WTC11 (cell line): ENCODE data around the gene WDR1. TPM values are rescaled to one million over a fixed set of nuclear protein-coding genes. Genes with fewer than 3 reads are reported as not detected.

Experiments used
- ATAC-seq: fragments of 200-7000 bp; cut with Tn5 transposase; 2 replicates; pipeline ENCODE4 v1.10.0; 2021; ENCODE audit warnings: mild to moderate bottlenecking, moderate library complexity
- CTCF ChIA-PET: fragments of 300-600 bp; sonication (Branson Sonifier 250); formaldehyde crosslinking; loops from one replicate; lab custom pipeline; 2021; ENCODE audit warnings: antibody characterized with exemption; lab: Charles Lee
- POLR2A ChIA-PET: fragments of 350-600 bp; sonication (Branson Sonifier 250); formaldehyde crosslinking; loops from one replicate; lab custom pipeline; 2021; ENCODE audit warnings: antibody characterized with exemption; lab: Charles Lee
- DNase-seq: peaks from one replicate; pipeline ENCODE4 v3.0.0; 2021; ENCODE audit warnings: low spot score
- H3K27ac Mint-ChIP-seq: 2 replicates; pipeline ENCODE4 v1.8.0; 2021; ENCODE audit warnings: mixed read lengths
- H3K27me3 Mint-ChIP-seq: 2 replicates; pipeline ENCODE4 v1.8.0; 2021; ENCODE audit warnings: low read depth, mild to moderate bottlenecking, moderate library complexity, mixed read lengths
- H3K36me3 Mint-ChIP-seq: 2 replicates; pipeline ENCODE4 v1.8.0; 2021; ENCODE audit warnings: mixed read lengths
- H3K4me1 Mint-ChIP-seq: 2 replicates; pipeline ENCODE4 v1.8.0; 2022; ENCODE audit warnings: mixed read lengths
- H3K4me3 Mint-ChIP-seq: 2 replicates; pipeline ENCODE4 v1.8.0; 2021; ENCODE audit warnings: mild to moderate bottlenecking, moderate library complexity, mixed read lengths
- H3K9me3 Mint-ChIP-seq: 2 replicates; pipeline ENCODE4 v1.8.0; 2021; ENCODE audit warnings: mixed read lengths
- ARID4B ChIP-seq: sonication (generic); formaldehyde crosslinking; IDR thresholded peaks from 2 replicates; pipeline ENCODE4 v1.8.0; 2023; ENCODE audit warnings: missing genetic modification reagents, mild to moderate bottlenecking, borderline replicate concordance
- ATF3 ChIP-seq: sonication (generic); formaldehyde crosslinking; conservative IDR thresholded peaks from 2 replicates; pipeline ENCODE4 v1.8.1; 2022; ENCODE audit warnings: mild to moderate bottlenecking, missing genetic modification reagents
- ATF6 ChIP-seq: sonication (generic); formaldehyde crosslinking; IDR thresholded peaks from 2 replicates; pipeline ENCODE4 v1.8.1; 2023; ENCODE audit warnings: mild to moderate bottlenecking, missing genetic modification reagents
- ERG ChIP-seq: fragments of 250-450 bp; sonication (Bioruptor Pico); IDR thresholded peaks from 2 replicates; pipeline ENCODE4 v1.8.0; 2021; ENCODE audit warnings: mild to moderate bottlenecking
- FOXP1 ChIP-seq: sonication (generic); formaldehyde crosslinking; IDR thresholded peaks from 2 replicates; pipeline ENCODE4 v1.8.0; 2022; ENCODE audit warnings: missing genetic modification reagents, mild to moderate bottlenecking, moderate library complexity, borderline replicate concordance
- GABPB1 ChIP-seq: sonication (generic); formaldehyde crosslinking; IDR thresholded peaks from 2 replicates; pipeline ENCODE4 v1.8.1; 2023; ENCODE audit warnings: mild to moderate bottlenecking, missing genetic modification reagents
- IRF2 ChIP-seq: sonication (generic); formaldehyde crosslinking; IDR thresholded peaks from 2 replicates; pipeline ENCODE4 v1.8.0; 2022; ENCODE audit warnings: low read depth, missing genetic modification reagents, borderline replicate concordance
- MLX ChIP-seq: sonication (generic); formaldehyde crosslinking; IDR thresholded peaks from 2 replicates; pipeline ENCODE4 v1.8.1; 2023; ENCODE audit warnings: mild to moderate bottlenecking, missing genetic modification reagents, moderate library complexity
- MYBL2 ChIP-seq: sonication (generic); formaldehyde crosslinking; IDR thresholded peaks from 2 replicates; pipeline ENCODE4 v1.8.1; 2023; ENCODE audit warnings: mild to moderate bottlenecking, moderate library complexity, missing genetic modification reagents
- PRDM15 ChIP-seq: sonication (generic); formaldehyde crosslinking; IDR thresholded peaks from 2 replicates; pipeline ENCODE4 v1.8.0; 2022; ENCODE audit warnings: missing genetic modification reagents
- PRRX2 ChIP-seq: fragments of 250-450 bp; sonication (Bioruptor Pico); IDR thresholded peaks from 2 replicates; pipeline ENCODE4 v1.8.0; 2021; ENCODE audit warnings: mild to moderate bottlenecking
- RORB ChIP-seq: fragments of 250-450 bp; sonication (Bioruptor Pico); IDR thresholded peaks from 2 replicates; pipeline ENCODE4 v1.9.0; 2021; ENCODE audit warnings: mild to moderate bottlenecking
- SMAD4 ChIP-seq: sonication (generic); formaldehyde crosslinking; IDR thresholded peaks from 2 replicates; pipeline ENCODE4 v1.8.0; 2022; ENCODE audit warnings: mild to moderate bottlenecking, missing genetic modification reagents
- TEAD4 ChIP-seq: sonication (generic); formaldehyde crosslinking; IDR thresholded peaks from 2 replicates; pipeline ENCODE4 v1.8.0; 2022; ENCODE audit warnings: mild to moderate bottlenecking, missing genetic modification reagents
- ZNF512 ChIP-seq: sonication (generic); formaldehyde crosslinking; IDR thresholded peaks from 2 replicates; pipeline ENCODE4 v1.8.1; 2022; ENCODE audit warnings: missing genetic modification reagents, borderline replicate concordance
- ZSCAN18 ChIP-seq: fragments of 250-450 bp; sonication (Bioruptor Pico); IDR thresholded peaks from 2 replicates; pipeline ENCODE4 v2.1.2; 2022; ENCODE audit warnings: mild to moderate bottlenecking, moderate library complexity
- total RNA-seq: library from RNA; stranded (reverse); gene quantifications from 3 replicates; pipeline ENCODE4 v1.2.3, GENCODE V29; 2021

The WDR1 gene
- total RNA-seq, 1 experiment from 2014 or later = 288 TPM

- CTCF ChIA-PET = interaction anchor here (1.9 kb wide), 1 partner anchor 62 kb away, joined by 5 read pairs; no protein-coding TSS in a partner anchor
- no peak overlapping the region for H3K27ac Mint-ChIP-seq
- ATAC-seq (no peak), DNase-seq (no peak)
- TF ChIP-seq ATF3 (CRISPR knock-in tag) (no peak), IRF2 (no peak), SMAD4 (CRISPR knock-in tag) (no peak), ARID4B (CRISPR knock-in tag) (no peak), MLX (CRISPR knock-in tag) (no peak)
- TF ChIP-seq, all 79 proteins: peak for 0
- H3K36me3 Mint-ChIP-seq = peaks cover 80% of the 10 kb centered on the region
- POLR2A ChIA-PET = interaction anchor here (0.5 to 1.4 kb wide), 2 partner anchors 22 to 26 kb away, joined by 3 to 5 read pairs; partner anchors contain the start of gene WDR1
- no peak overlapping the region for H3K4me3 Mint-ChIP-seq
- H3K27me3 Mint-ChIP-seq = no peaks in the 10 kb centered on the region
- peaks cover 26% of the 10 kb centered on the region for H3K4me1 Mint-ChIP-seq
- no peaks in the 10 kb centered on the region for H3K9me3 Mint-ChIP-seq
Measured at GRCh38 chr4:10095296-10095991, 21.2 kb downstream of the WDR1 start.

- Mint-ChIP-seq H3K27me3 (no peaks in the 10 kb centered on the region), H3K4me1 (peaks cover 23% of the 10 kb centered on the region), H3K36me3 (peaks cover 83% of the 10 kb centered on the region), H3K9me3 (no peaks in the 10 kb centered on the region), H3K27ac (no peak overlapping the region), H3K4me3 (no peak overlapping the region)
- no peak for DNase-seq
- no peak for ATAC-seq
- TF ChIP-seq ZNF512 (CRISPR knock-in tag) (no peak), GABPB1 (CRISPR knock-in tag) (no peak), TEAD4 (no peak), PRDM15 (CRISPR knock-in tag) (no peak), ERG (no peak), FOXP1 (CRISPR knock-in tag) (no peak), PRRX2 (CRISPR knock-in tag) (no peak), MYBL2 (no peak), ZSCAN18 (CRISPR knock-in tag) (no peak), ATF6 (CRISPR knock-in tag) (no peak), RORB (CRISPR knock-in tag) (no peak)
- CTCF ChIA-PET = interaction anchor here (1.9 kb wide), 1 partner anchor 63 kb away, joined by 5 read pairs; no protein-coding TSS in a partner anchor
- POLR2A ChIA-PET = no interaction called here
Measured at GRCh38 chr4:10094841-10095240, 21.8 kb downstream of the WDR1 start.
